Glutamatergic neuron (in vitro differentiated cells): Measurements from ENCODE around the gene RNF141. TPM values are rescaled to one million over a fixed set of nuclear protein-coding genes. Genes with fewer than 3 reads are reported as not detected.

Experiments
- DNase-seq: peaks from one replicate; pipeline ENCODE4 v3.0.0; 2022
- H3K27ac Mint-ChIP-seq: one replicate; pipeline ENCODE4 v1.8.0; 2020; ENCODE audit warnings: mild to moderate bottlenecking, mixed read lengths, inconsistent platforms; ENCODE audit not compliant: unreplicated experiment
- H3K27me3 Mint-ChIP-seq: one replicate; pipeline ENCODE4 v1.8.0; 2020; ENCODE audit warnings: mild to moderate bottlenecking, moderate library complexity, mixed read lengths, inconsistent platforms; ENCODE audit not compliant: unreplicated experiment
- H3K36me3 Mint-ChIP-seq: one replicate; pipeline ENCODE4 v1.8.0; 2020; ENCODE audit warnings: mild to moderate bottlenecking, mixed read lengths, inconsistent platforms; ENCODE audit not compliant: unreplicated experiment
- H3K4me1 Mint-ChIP-seq: one replicate; pipeline ENCODE4 v1.8.0; 2020; ENCODE audit warnings: mild to moderate bottlenecking, low read depth, mixed read lengths, inconsistent platforms; ENCODE audit not compliant: unreplicated experiment
- H3K4me3 Mint-ChIP-seq: one replicate; pipeline ENCODE4 v1.8.0; 2020; ENCODE audit warnings: mild to moderate bottlenecking, mixed read lengths, inconsistent platforms; ENCODE audit not compliant: unreplicated experiment
- H3K9me3 Mint-ChIP-seq: one replicate; pipeline ENCODE4 v1.8.0; 2020; ENCODE audit warnings: mild to moderate bottlenecking, moderate library complexity, mixed read lengths, inconsistent platforms; ENCODE audit not compliant: unreplicated experiment
- CTCF ChIP-seq: fragments of 200-600 bp; sonication (generic); IDR thresholded peaks from one replicate; pipeline ENCODE4 v1.5.0; 2021; ENCODE audit not compliant: partially characterized antibody, unreplicated experiment
- total RNA-seq: library from RNA; stranded (reverse); fragmentation: NEBNext Ultra II Directional; extraction: Animal tissue kit (Norgen Biotek cat#: 25700); gene quantifications from one replicate; pipeline ENCODE4 v1.2.1, GENCODE V29; 2021; ENCODE audit not compliant: unreplicated experiment

RNF141 gene
- total RNA-seq, 1 donor from 2014 or later = 14.2 TPM

- Mint-ChIP-seq H3K27me3 (no peaks in the 10 kb centered on the region), H3K27ac (no peak overlapping the region), H3K9me3 (no peaks in the 10 kb centered on the region), H3K36me3 (no peaks in the 10 kb centered on the region), H3K4me3 (no peak overlapping the region), H3K4me1 (peaks cover 4% of the 10 kb centered on the region)
- no peak for TF ChIP-seq CTCF
- DNase-seq = no peak
Observed at GRCh38 chr11:10485646-10486045, 55.3 kb downstream of the RNF141 start.

GRCh38 chr11:10484461-10485180 is 56.4 kb downstream of the RNF141 start:
- no peak for TF ChIP-seq CTCF
- Mint-ChIP-seq H3K36me3 (no peaks in the 10 kb centered on the region), H3K27ac (no peak overlapping the region), H3K9me3 (no peaks in the 10 kb centered on the region), H3K4me1 (peaks cover 4% of the 10 kb centered on the region), H3K4me3 (no peak overlapping the region), H3K27me3 (peaks cover 1% of the 10 kb centered on the region)
- DNase-seq = no peak

DNA sequence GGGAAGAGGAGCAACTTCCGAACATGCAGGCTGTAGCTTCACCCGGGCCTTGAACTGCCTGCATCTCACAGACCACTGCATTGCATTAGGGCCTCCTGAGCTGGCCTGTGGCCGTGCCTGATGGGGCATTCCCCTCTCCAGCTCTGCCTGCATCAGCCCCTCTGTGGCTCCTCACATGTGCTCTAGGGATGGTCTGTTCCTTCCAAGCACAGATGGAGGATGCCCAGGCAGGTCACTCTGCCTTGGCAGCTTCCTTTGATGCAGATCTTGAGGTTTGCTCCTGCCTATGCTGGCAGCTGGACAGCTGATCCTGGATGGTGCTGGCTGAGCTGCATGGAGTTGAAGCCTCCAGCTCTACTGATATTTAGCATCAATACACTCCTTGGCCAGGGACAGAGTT is 57.4 kb downstream of the RNF141 start:
- Mint-ChIP-seq H3K36me3 (no peaks in the 10 kb centered on the region), H3K9me3 (no peaks in the 10 kb centered on the region), H3K4me3 (no peak overlapping the region), H3K27me3 (peaks cover 1% of the 10 kb centered on the region), H3K4me1 (peaks cover 4% of the 10 kb centered on the region), H3K27ac (no peak overlapping the region)
- no peak for TF ChIP-seq CTCF
- DNase-seq = no peak

DNA sequence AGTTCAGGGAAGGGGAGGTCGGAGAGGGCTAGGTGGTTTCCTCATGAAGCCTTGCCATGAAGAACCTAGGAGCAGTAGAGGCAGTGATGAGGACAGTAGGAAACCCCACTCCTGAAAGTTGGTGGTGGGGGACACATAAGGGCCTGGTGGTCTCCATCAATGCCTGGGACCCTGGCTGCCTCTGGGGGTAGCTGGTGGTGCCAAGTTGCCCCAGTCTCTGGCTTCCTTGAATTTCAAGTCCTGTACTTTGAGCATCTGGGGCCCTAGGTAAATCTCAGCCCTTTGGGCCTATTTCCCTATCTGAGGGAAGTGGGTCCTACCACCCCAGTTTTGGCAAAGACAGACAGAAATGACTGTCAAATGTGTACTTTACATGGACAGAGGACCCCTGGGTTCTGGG is 57.8 kb downstream of the RNF141 start:
- H3K9me3 Mint-ChIP-seq = no peaks in the 10 kb centered on the region
- H3K4me1 Mint-ChIP-seq = peaks cover 4% of the 10 kb centered on the region
- no peak overlapping the region for H3K27ac Mint-ChIP-seq
- DNase-seq = no peak
- no peaks in the 10 kb centered on the region for H3K36me3 Mint-ChIP-seq
- no peak for TF ChIP-seq CTCF
- H3K27me3 Mint-ChIP-seq = peaks cover 1% of the 10 kb centered on the region
- H3K4me3 Mint-ChIP-seq = no peak overlapping the region

DNA sequence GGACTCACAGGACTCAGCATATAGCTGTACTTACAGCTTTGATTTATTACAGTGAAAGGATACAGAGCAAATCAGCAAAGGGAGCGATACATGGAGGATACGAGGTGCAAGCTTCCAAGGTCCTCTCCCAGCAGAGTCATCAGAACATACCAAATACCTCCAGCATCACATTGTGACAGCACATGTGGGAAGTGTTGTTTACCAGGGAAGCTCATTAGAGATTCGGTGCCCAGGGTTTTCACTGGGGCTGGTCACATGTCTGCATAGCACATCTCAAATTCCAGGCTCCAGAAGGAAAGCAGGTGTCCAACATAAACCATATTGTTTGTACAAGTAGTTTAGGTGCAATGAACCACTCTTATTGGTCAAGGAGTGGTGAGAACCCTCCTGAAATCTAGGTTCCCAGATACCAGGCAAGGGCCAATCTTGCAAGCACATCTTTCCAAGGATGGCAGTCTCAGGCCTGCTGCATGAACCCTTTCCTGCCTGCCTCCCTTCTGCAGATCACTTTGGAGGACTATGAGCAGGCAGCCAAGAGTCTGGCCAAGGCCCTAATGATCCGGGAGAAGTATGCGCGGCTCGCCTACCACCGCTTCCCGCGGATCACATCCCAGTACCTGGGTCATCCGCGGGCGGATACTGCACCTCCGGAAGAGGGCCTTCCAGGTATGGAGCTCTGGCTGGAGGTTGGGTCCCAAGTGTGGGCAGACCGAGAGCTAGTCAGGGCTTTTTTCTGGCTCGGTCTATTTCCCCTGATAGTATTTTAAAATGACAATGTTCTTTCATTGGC is 59.2 kb downstream of the RNF141 start:
- Mint-ChIP-seq H3K27me3 (peaks cover 1% of the 10 kb centered on the region), H3K36me3 (no peaks in the 10 kb centered on the region), H3K4me3 (no peak overlapping the region), H3K9me3 (no peaks in the 10 kb centered on the region), H3K4me1 (peaks cover 4% of the 10 kb centered on the region), H3K27ac (no peak overlapping the region)
- DNase-seq = no peak
- no peak for TF ChIP-seq CTCF
